WTC11 (cell line): ENCODE data around the gene NRIP2. TPM values are rescaled to one million over a fixed set of nuclear protein-coding genes. Genes with fewer than 3 reads are reported as not detected.

Experiments
- ATAC-seq: fragments of 200-7000 bp; cut with Tn5 transposase; 2 replicates; pipeline ENCODE4 v1.10.0; 2021; ENCODE audit warnings: mild to moderate bottlenecking, moderate library complexity
- CTCF ChIA-PET: fragments of 300-600 bp; sonication (Branson Sonifier 250); formaldehyde crosslinking; loops from one replicate; lab custom pipeline; 2021; ENCODE audit warnings: antibody characterized with exemption; lab: Charles Lee
- POLR2A ChIA-PET: fragments of 350-600 bp; sonication (Branson Sonifier 250); formaldehyde crosslinking; loops from one replicate; lab custom pipeline; 2021; ENCODE audit warnings: antibody characterized with exemption; lab: Charles Lee
- DNase-seq: peaks from one replicate; pipeline ENCODE4 v3.0.0; 2021; ENCODE audit warnings: low spot score
- H3K27ac Mint-ChIP-seq: 2 replicates; pipeline ENCODE4 v1.8.0; 2021; ENCODE audit warnings: mixed read lengths
- H3K27me3 Mint-ChIP-seq: 2 replicates; pipeline ENCODE4 v1.8.0; 2021; ENCODE audit warnings: low read depth, mild to moderate bottlenecking, moderate library complexity, mixed read lengths
- H3K36me3 Mint-ChIP-seq: 2 replicates; pipeline ENCODE4 v1.8.0; 2021; ENCODE audit warnings: mixed read lengths
- H3K4me1 Mint-ChIP-seq: 2 replicates; pipeline ENCODE4 v1.8.0; 2022; ENCODE audit warnings: mixed read lengths
- H3K4me3 Mint-ChIP-seq: 2 replicates; pipeline ENCODE4 v1.8.0; 2021; ENCODE audit warnings: mild to moderate bottlenecking, moderate library complexity, mixed read lengths
- H3K9me3 Mint-ChIP-seq: 2 replicates; pipeline ENCODE4 v1.8.0; 2021; ENCODE audit warnings: mixed read lengths
- E2F4 ChIP-seq: sonication (generic); formaldehyde crosslinking; IDR thresholded peaks from 2 replicates; pipeline ENCODE4 v1.8.1; 2022; ENCODE audit warnings: low read depth, mild to moderate bottlenecking, moderate library complexity, missing genetic modification reagents, borderline replicate concordance
- ESRRA ChIP-seq: sonication (generic); formaldehyde crosslinking; IDR thresholded peaks from 2 replicates; pipeline ENCODE4 v1.8.1; 2022; ENCODE audit warnings: mild to moderate bottlenecking, missing genetic modification reagents, borderline replicate concordance
- GTF2I ChIP-seq: fragments of 250-450 bp; sonication (Bioruptor Pico); conservative IDR thresholded peaks from 2 replicates; pipeline ENCODE4 v1.4.0; 2021; ENCODE audit warnings: mild to moderate bottlenecking
- MLX ChIP-seq: sonication (generic); formaldehyde crosslinking; IDR thresholded peaks from 2 replicates; pipeline ENCODE4 v1.8.1; 2023; ENCODE audit warnings: mild to moderate bottlenecking, missing genetic modification reagents, moderate library complexity
- NR3C1 ChIP-seq: sonication (generic); formaldehyde crosslinking; conservative IDR thresholded peaks from 2 replicates; pipeline ENCODE4 v1.8.1; 2023; ENCODE audit warnings: low read depth, mild to moderate bottlenecking, missing genetic modification reagents
- TEAD1 ChIP-seq: sonication (generic); formaldehyde crosslinking; IDR thresholded peaks from 2 replicates; pipeline ENCODE4 v1.8.0; 2022; ENCODE audit warnings: mild to moderate bottlenecking, missing genetic modification reagents
- ZBTB21 ChIP-seq: sonication (generic); formaldehyde crosslinking; IDR thresholded peaks from 2 replicates; pipeline ENCODE4 v1.8.1; 2023; ENCODE audit warnings: mild to moderate bottlenecking, missing genetic modification reagents, borderline replicate concordance
- ZNF263 ChIP-seq: sonication (generic); formaldehyde crosslinking; IDR thresholded peaks from 2 replicates; pipeline ENCODE4 v1.8.1; 2022; ENCODE audit warnings: low read depth, mild to moderate bottlenecking, moderate library complexity, missing genetic modification reagents
- ZNF317 ChIP-seq: sonication (generic); formaldehyde crosslinking; IDR thresholded peaks from 2 replicates; pipeline ENCODE4 v1.8.1; 2023; ENCODE audit warnings: low read depth, mild to moderate bottlenecking, moderate library complexity, missing genetic modification reagents, borderline replicate concordance
- ZNF396 ChIP-seq: fragments of 250-450 bp; sonication (Bioruptor Pico); IDR thresholded peaks from 2 replicates; pipeline ENCODE4 v1.8.0; 2021; ENCODE audit warnings: mild to moderate bottlenecking, moderate library complexity, borderline replicate concordance
- total RNA-seq: library from RNA; stranded (reverse); gene quantifications from 3 replicates; pipeline ENCODE4 v1.2.3, GENCODE V29; 2021
- TF ChIP-seq, protein P1 (sequence below): sonication (generic); formaldehyde crosslinking; IDR thresholded peaks from 2 replicates; pipeline ENCODE4 v1.8.0; 2023; ENCODE audit warnings: mild to moderate bottlenecking, missing genetic modification reagents
- TF ChIP-seq, protein P2 (sequence below): fragments of 200-600 bp; IDR thresholded peaks from 2 replicates; pipeline ENCODE4 v1.8.0; 2022; ENCODE audit warnings: antibody characterized with exemption
- TF ChIP-seq, protein P3 (sequence below): fragments of 250-450 bp; sonication (Bioruptor Pico); IDR thresholded peaks from 2 replicates; pipeline ENCODE4 v1.9.0; 2021; ENCODE audit warnings: mild to moderate bottlenecking

NRIP2 gene
- total RNA-seq, 1 experiment from 2014 or later = not detected

- no peak for TF ChIP-seq ZNF263 (CRISPR knock-in tag)
These were observed 14.4 kb downstream of the NRIP2 start (continued) for GRCh38 chr12:2820432-2820831.

DNA sequence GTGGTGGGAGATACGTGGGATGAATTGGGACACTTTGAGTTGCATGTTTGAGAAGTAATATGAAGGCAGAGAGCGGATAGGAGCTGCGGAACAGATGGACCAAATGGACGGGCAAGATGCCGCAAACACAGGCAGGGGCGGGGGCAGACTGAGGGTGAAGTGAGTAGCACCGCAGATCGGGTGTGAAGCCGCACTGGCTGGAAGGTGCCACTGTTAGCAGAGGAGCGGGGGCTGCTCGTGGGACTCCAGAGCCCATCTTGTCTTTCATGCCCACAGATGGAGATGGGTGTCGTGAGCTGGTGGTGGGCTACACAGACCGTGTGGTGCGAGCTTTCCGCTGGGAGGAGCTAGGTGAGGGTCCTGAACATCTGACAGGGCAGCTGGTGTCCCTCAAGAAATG, 15.0 kb downstream of the NRIP2 start:
- Mint-ChIP-seq H3K27me3 (no peaks in the 10 kb centered on the region), H3K4me3 (no peak overlapping the region)
- POLR2A ChIA-PET = no interaction called here
- no peak for DNase-seq
- TF ChIP-seq NR3C1 (CRISPR knock-in tag) = no peak
- no peak for TF ChIP-seq ZBTB21 (CRISPR knock-in tag)
- no peak for TF ChIP-seq ZNF317 (CRISPR knock-in tag)
- no peak for TF ChIP-seq MLX (CRISPR knock-in tag)
- TF ChIP-seq, protein P1, sequence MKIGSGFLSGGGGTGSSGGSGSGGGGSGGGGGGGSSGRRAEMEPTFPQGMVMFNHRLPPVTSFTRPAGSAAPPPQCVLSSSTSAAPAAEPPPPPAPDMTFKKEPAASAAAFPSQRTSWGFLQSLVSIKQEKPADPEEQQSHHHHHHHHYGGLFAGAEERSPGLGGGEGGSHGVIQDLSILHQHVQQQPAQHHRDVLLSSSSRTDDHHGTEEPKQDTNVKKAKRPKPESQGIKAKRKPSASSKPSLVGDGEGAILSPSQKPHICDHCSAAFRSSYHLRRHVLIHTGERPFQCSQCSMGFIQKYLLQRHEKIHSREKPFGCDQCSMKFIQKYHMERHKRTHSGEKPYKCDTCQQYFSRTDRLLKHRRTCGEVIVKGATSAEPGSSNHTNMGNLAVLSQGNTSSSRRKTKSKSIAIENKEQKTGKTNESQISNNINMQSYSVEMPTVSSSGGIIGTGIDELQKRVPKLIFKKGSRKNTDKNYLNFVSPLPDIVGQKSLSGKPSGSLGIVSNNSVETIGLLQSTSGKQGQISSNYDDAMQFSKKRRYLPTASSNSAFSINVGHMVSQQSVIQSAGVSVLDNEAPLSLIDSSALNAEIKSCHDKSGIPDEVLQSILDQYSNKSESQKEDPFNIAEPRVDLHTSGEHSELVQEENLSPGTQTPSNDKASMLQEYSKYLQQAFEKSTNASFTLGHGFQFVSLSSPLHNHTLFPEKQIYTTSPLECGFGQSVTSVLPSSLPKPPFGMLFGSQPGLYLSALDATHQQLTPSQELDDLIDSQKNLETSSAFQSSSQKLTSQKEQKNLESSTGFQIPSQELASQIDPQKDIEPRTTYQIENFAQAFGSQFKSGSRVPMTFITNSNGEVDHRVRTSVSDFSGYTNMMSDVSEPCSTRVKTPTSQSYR (CRISPR knock-in tag) = no peak
- TF ChIP-seq, protein P2, sequence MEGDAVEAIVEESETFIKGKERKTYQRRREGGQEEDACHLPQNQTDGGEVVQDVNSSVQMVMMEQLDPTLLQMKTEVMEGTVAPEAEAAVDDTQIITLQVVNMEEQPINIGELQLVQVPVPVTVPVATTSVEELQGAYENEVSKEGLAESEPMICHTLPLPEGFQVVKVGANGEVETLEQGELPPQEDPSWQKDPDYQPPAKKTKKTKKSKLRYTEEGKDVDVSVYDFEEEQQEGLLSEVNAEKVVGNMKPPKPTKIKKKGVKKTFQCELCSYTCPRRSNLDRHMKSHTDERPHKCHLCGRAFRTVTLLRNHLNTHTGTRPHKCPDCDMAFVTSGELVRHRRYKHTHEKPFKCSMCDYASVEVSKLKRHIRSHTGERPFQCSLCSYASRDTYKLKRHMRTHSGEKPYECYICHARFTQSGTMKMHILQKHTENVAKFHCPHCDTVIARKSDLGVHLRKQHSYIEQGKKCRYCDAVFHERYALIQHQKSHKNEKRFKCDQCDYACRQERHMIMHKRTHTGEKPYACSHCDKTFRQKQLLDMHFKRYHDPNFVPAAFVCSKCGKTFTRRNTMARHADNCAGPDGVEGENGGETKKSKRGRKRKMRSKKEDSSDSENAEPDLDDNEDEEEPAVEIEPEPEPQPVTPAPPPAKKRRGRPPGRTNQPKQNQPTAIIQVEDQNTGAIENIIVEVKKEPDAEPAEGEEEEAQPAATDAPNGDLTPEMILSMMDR = no peak
- TF ChIP-seq GTF2I = no peak
- TF ChIP-seq, all 79 proteins: peak for 0
- H3K4me1 Mint-ChIP-seq = peaks cover 20% of the 10 kb centered on the region
- H3K36me3 Mint-ChIP-seq = peaks cover 55% of the 10 kb centered on the region
- CTCF ChIA-PET = interaction anchor here (0.7 to 2.0 kb wide), 4 partner anchors 26 to 137 kb away, joined by 3 to 7 read pairs (median 5); no protein-coding TSS in a partner anchor
- no peak overlapping the region for H3K27ac Mint-ChIP-seq
- no peaks in the 10 kb centered on the region for H3K9me3 Mint-ChIP-seq
- no peak; the same call in 1 of the 2 replicates for ATAC-seq

- TF ChIP-seq, protein P3, sequence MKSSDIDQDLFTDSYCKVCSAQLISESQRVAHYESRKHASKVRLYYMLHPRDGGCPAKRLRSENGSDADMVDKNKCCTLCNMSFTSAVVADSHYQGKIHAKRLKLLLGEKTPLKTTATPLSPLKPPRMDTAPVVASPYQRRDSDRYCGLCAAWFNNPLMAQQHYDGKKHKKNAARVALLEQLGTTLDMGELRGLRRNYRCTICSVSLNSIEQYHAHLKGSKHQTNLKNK (CRISPR knock-in tag) = no peak
- TF ChIP-seq TEAD1 (no peak), ZNF396 (CRISPR knock-in tag) (no peak), E2F4 (CRISPR knock-in tag) (no peak), NR3C1 (CRISPR knock-in tag) (no peak), ESRRA (CRISPR knock-in tag) (no peak)
- TF ChIP-seq, protein P2 = peak; percentile 39; the same call in 1 of the 2 replicates
- ChIA-PET POLR2A (interaction anchor here (1.1 kb wide), 1 partner anchor 29 kb away, joined by 3 read pairs; no protein-coding TSS in a partner anchor), CTCF (interaction anchor here (0.5 to 2.6 kb wide), 11 partner anchors 17 to 382 kb away, joined by 3 to 10 read pairs (median 4); no protein-coding TSS in a partner anchor)
- peak overlapping the region; percentile 90 for H3K27ac Mint-ChIP-seq
- H3K4me1 Mint-ChIP-seq = peaks cover 13% of the 10 kb centered on the region
- H3K4me3 Mint-ChIP-seq = peak overlapping the region; percentile 99
- no peaks in the 10 kb centered on the region for H3K9me3 Mint-ChIP-seq
- H3K27me3 Mint-ChIP-seq = no peaks in the 10 kb centered on the region
- ATAC-seq = peak; percentile 38
- peaks cover 17% of the 10 kb centered on the region for H3K36me3 Mint-ChIP-seq
- DNase-seq = peak; percentile 54
These were observed 21.3 kb downstream of the NRIP2 start for GRCh38 chr12:2813214-2814185.
